GM12801 (cell line): Measurements from ENCODE around the gene SEMA4B.

ENCODE experiments used
- TF ChIP-seq, protein P1 (sequence below): IDR thresholded peaks from one replicate; pipeline ENCODE4 v1.5.1; 2011; ENCODE audit warnings: control low read depth; ENCODE audit not compliant: insufficient read length; ENCODE audit errors: extremely low read depth

Gene SEMA4B

DNA sequence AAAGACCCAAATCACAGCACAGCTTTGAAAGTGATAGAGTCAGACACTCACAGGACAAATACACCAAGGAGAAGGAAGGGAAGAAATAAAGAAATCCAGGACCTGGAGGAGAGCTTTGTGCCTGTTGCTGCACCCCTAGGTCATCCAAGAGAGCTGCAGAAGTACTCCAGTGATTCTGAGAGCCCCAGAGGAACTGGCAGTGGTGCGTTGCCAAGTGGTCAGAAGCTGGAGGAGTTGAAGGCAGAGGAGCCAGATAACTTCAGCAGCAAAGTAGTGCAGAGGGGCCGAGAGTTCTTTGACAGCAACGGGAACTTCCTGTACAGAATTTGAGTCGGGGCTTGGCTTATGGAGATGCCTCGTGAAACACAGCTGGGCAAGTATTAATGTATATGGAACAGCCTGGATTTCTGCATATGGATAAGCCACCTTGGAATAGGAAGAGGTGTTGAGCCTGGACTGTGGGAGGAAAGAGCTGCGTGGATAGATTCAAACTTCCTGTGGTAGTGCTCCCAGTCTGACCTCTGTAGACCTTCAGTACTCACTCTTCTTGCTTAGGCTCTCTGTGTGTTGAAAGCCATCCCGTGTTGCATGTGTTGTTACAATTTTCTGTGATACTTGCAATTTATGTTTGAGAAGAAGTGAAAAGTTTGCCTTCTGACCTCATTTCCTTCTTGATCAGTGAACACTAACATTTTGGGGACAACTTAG is 70.5 kb downstream of the SEMA4B start:
- TF ChIP-seq, protein P1, sequence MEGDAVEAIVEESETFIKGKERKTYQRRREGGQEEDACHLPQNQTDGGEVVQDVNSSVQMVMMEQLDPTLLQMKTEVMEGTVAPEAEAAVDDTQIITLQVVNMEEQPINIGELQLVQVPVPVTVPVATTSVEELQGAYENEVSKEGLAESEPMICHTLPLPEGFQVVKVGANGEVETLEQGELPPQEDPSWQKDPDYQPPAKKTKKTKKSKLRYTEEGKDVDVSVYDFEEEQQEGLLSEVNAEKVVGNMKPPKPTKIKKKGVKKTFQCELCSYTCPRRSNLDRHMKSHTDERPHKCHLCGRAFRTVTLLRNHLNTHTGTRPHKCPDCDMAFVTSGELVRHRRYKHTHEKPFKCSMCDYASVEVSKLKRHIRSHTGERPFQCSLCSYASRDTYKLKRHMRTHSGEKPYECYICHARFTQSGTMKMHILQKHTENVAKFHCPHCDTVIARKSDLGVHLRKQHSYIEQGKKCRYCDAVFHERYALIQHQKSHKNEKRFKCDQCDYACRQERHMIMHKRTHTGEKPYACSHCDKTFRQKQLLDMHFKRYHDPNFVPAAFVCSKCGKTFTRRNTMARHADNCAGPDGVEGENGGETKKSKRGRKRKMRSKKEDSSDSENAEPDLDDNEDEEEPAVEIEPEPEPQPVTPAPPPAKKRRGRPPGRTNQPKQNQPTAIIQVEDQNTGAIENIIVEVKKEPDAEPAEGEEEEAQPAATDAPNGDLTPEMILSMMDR, result no peak
